HUES6 (cell line): ENCODE measurements around the gene ZNF474.

Experiments
- H3K27ac ChIP-seq: 2 replicates; pipeline ENCODE4 v1.7.0; 2013; ENCODE audit warnings: low read depth, mild to moderate bottlenecking, low read length, inconsistent platforms
- H3K27me3 ChIP-seq: 2 replicates; pipeline ENCODE4 v1.6.1; 2013; ENCODE audit warnings: low read length; ENCODE audit not compliant: control insufficient read depth, insufficient read depth
- H3K36me3 ChIP-seq: 2 replicates; pipeline ENCODE4 v1.6.1; 2013; ENCODE audit warnings: low read length; ENCODE audit not compliant: control insufficient read depth, insufficient read depth
- H3K4me1 ChIP-seq: 2 replicates; pipeline ENCODE4 v1.6.1; 2013; ENCODE audit warnings: low read length; ENCODE audit not compliant: control insufficient read depth, insufficient read depth
- H3K4me3 ChIP-seq: 2 replicates; pipeline ENCODE4 v1.5.1; 2013; ENCODE audit warnings: low read depth, low read length
- H3K9ac ChIP-seq: one replicate; pipeline ENCODE4 v1.6.1; 2013; ENCODE audit warnings: mild to moderate bottlenecking, low read length
- H3K9me3 ChIP-seq: 2 replicates; pipeline ENCODE4 v1.6.1; 2013; ENCODE audit warnings: low read depth, low read length; ENCODE audit not compliant: control insufficient read depth, insufficient read depth

The ZNF474 gene

GRCh38 chr5:122172207-122172606 lies 42.9 kb downstream of the ZNF474 start:
- Histone ChIP-seq H3K4me3 (no peak overlapping the region), H3K36me3 (no peaks in the 10 kb centered on the region), H3K9me3 (no peaks in the 10 kb centered on the region), H3K27me3 (no peaks in the 10 kb centered on the region), H3K4me1 (peaks cover 12% of the 10 kb centered on the region), H3K9ac (no peak overlapping the region), H3K27ac (no peak overlapping the region)

GRCh38 chr5:122173474-122174415 lies 44.4 kb downstream of the ZNF474 start:
- no peak overlapping the region for H3K9ac ChIP-seq
- H3K36me3 ChIP-seq = no peaks in the 10 kb centered on the region
- no peak overlapping the region for H3K27ac ChIP-seq
- H3K27me3 ChIP-seq = no peaks in the 10 kb centered on the region
- no peak overlapping the region for H3K4me3 ChIP-seq
- no peaks in the 10 kb centered on the region for H3K9me3 ChIP-seq
- H3K4me1 ChIP-seq = peaks cover 12% of the 10 kb centered on the region

GRCh38 chr5:122175091-122175490 lies 45.7 kb downstream of the ZNF474 start:
- no peaks in the 10 kb centered on the region for H3K27me3 ChIP-seq
- H3K27ac ChIP-seq = no peak overlapping the region
- H3K4me3 ChIP-seq = no peak overlapping the region
- no peaks in the 10 kb centered on the region for H3K36me3 ChIP-seq
- H3K9ac ChIP-seq = no peak overlapping the region
- no peaks in the 10 kb centered on the region for H3K9me3 ChIP-seq
- peaks cover 10% of the 10 kb centered on the region for H3K4me1 ChIP-seq

- no peak overlapping the region for H3K27ac ChIP-seq
- H3K9ac ChIP-seq = no peak overlapping the region
- H3K9me3 ChIP-seq = no peaks in the 10 kb centered on the region
- H3K4me3 ChIP-seq = no peak overlapping the region
- H3K4me1 ChIP-seq = 0 out of 2 replicates have a peak, but pooled peaks cover 6% of the 10 kb centered on the region
- no peaks in the 10 kb centered on the region for H3K36me3 ChIP-seq
- no peaks in the 10 kb centered on the region for H3K27me3 ChIP-seq
These were observed 46.5 kb downstream of the ZNF474 start for GRCh38 chr5:122175852-122176251.

- H3K27ac ChIP-seq = no peak overlapping the region
- no peak overlapping the region for H3K9ac ChIP-seq
- no peaks in the 10 kb centered on the region for H3K9me3 ChIP-seq
- H3K4me3 ChIP-seq = no peak overlapping the region
- no peaks in the 10 kb centered on the region for H3K36me3 ChIP-seq
- H3K4me1 ChIP-seq = peaks cover 14% of the 10 kb centered on the region
- H3K27me3 ChIP-seq = no peaks in the 10 kb centered on the region
These were observed 47.8 kb downstream of the ZNF474 start for GRCh38 chr5:122177161-122177560.

- Histone ChIP-seq H3K4me3 (no peak overlapping the region), H3K27ac (no peak overlapping the region), H3K36me3 (no peaks in the 10 kb centered on the region), H3K27me3 (no peaks in the 10 kb centered on the region), H3K9ac (no peak overlapping the region), H3K4me1 (peaks cover 27% of the 10 kb centered on the region), H3K9me3 (no peaks in the 10 kb centered on the region)
These were observed 50.4 kb downstream of the ZNF474 start for GRCh38 chr5:122179701-122180100.

GRCh38 chr5:122180146-122180712 lies 50.9 kb downstream of the ZNF474 start:
- H3K27me3 ChIP-seq = no peaks in the 10 kb centered on the region
- H3K4me1 ChIP-seq = peaks cover 27% of the 10 kb centered on the region
- no peaks in the 10 kb centered on the region for H3K36me3 ChIP-seq
- H3K9ac ChIP-seq = no peak overlapping the region
- no peaks in the 10 kb centered on the region for H3K9me3 ChIP-seq
- no peak overlapping the region for H3K27ac ChIP-seq
- no peak overlapping the region for H3K4me3 ChIP-seq

GRCh38 chr5:122180863-122181548 lies 51.7 kb downstream of the ZNF474 start:
- Histone ChIP-seq H3K27ac (no peak overlapping the region), H3K36me3 (no peaks in the 10 kb centered on the region), H3K4me3 (no peak overlapping the region), H3K4me1 (peaks cover 27% of the 10 kb centered on the region), H3K9me3 (no peaks in the 10 kb centered on the region), H3K27me3 (no peaks in the 10 kb centered on the region), H3K9ac (no peak overlapping the region)

- no peaks in the 10 kb centered on the region for H3K27me3 ChIP-seq
- peaks cover 27% of the 10 kb centered on the region for H3K4me1 ChIP-seq
- no peak overlapping the region for H3K4me3 ChIP-seq
- H3K27ac ChIP-seq = no peak overlapping the region
- no peak overlapping the region for H3K9ac ChIP-seq
- no peaks in the 10 kb centered on the region for H3K36me3 ChIP-seq
- no peaks in the 10 kb centered on the region for H3K9me3 ChIP-seq
These were observed 52.5 kb downstream of the ZNF474 start for GRCh38 chr5:122181863-122182262.

GRCh38 chr5:122182491-122182921 lies 53.2 kb downstream of the ZNF474 start:
- Histone ChIP-seq H3K36me3 (no peaks in the 10 kb centered on the region), H3K9me3 (no peaks in the 10 kb centered on the region), H3K27me3 (no peaks in the 10 kb centered on the region), H3K27ac (no peak overlapping the region), H3K9ac (no peak overlapping the region), H3K4me1 (peaks cover 27% of the 10 kb centered on the region), H3K4me3 (no peak overlapping the region)
